ENCODE measurements around the gene CTRB1.
A peak's percentile ranks its signal among the peaks of the same experiment; 100 is the strongest.
"Not testable (repeated sequence)": the region's sequence is repeated elsewhere in the genome, so short reads cannot be mapped to it uniquely, and the experiment has no call there.

Gene CTRB1

DNA sequence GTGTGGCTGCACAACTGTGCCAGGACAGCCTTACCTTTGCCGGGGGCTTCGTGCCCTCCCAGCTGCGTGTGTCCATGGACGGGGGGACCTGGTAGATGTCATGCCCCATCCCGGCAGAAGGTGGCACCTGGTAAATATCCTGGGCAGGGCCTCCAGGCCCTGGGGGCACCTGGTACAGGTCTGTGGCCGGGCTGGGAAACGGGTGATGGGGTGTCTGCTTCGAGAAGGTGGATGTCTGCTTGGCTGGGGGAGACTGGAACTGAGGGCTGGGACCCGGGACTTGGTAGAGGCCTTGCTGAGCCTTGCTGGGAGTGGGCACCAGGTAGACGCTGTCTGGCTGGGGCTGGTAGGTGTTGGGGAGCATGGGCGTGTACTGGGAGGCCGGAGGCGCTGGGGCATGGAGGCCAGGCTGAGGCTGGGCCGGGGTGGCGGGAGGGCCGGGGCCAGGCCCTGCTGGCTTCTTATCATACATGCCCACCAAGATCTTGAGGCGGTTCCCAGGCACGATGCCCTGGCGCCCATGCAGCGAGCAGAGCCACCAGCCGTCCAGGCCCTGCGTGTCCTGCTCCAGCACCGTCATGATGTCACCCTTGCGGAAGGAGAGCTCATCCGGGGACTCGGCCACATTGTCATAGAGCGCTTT, 23.8 kb downstream of the CTRB1 start:
- not testable (repeated sequence) for H3K36me3 Mint-ChIP-seq (ENCODE audit: insufficient read depth); H3K27ac Mint-ChIP-seq (ENCODE audit: low read depth); DNase-seq (ENCODE audit: low spot score in 2 of 2); H3K4me1 Mint-ChIP-seq; ATAC-seq (replicated peaks; ENCODE audit: extremely low read depth, poor library complexity, severe bottlenecking); H3K9me3 Mint-ChIP-seq; H3K4me3 Mint-ChIP-seq
- H3K27me3 Mint-ChIP-seq: peaks cover 24% of the 10 kb centered on the region

DNA sequence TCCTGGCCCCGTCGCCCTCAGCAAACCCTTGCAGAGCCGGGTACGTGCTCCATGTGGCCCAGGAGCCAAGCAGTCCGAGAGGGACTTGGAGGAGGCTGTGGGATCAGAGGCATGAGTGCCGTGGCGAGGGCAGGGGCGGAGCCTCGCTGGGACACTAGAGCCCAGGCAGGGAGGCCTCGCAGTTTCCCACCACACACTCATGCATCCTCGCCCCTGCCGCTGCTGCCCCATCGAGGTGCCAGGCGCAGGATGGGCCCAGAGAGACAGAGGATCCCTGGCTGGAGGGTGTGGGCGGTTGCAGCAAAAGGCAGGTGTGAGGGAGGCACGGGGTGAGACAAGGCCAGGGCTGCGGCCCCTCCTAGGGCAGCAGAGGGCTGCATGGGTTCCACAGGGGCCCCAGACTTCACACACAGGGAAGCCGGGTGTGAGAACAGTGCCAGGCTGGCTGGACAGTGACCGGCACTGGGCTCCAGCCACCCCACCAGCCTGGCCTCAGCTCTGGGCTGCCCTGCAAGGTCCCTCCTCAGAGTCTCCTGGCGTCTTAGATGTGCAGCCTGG, 25.0 kb downstream of the CTRB1 start:
- ATAC-seq (replicated peaks; ENCODE audit: extremely low read depth, poor library complexity, severe bottlenecking): no peak
- Mint-ChIP-seq H3K27me3 (peaks cover 35% of the 10 kb centered on the region), H3K36me3 (ENCODE audit: insufficient read depth) (no peaks in the 10 kb centered on the region), H3K4me3 (no peak overlapping the region), H3K4me1 (peaks cover 6% of the 10 kb centered on the region), H3K9me3 (no peaks in the 10 kb centered on the region), H3K27ac (ENCODE audit: low read depth) (no peak overlapping the region)
- no peak for DNase-seq (ENCODE audit: low spot score in 2 of 2)

DNA sequence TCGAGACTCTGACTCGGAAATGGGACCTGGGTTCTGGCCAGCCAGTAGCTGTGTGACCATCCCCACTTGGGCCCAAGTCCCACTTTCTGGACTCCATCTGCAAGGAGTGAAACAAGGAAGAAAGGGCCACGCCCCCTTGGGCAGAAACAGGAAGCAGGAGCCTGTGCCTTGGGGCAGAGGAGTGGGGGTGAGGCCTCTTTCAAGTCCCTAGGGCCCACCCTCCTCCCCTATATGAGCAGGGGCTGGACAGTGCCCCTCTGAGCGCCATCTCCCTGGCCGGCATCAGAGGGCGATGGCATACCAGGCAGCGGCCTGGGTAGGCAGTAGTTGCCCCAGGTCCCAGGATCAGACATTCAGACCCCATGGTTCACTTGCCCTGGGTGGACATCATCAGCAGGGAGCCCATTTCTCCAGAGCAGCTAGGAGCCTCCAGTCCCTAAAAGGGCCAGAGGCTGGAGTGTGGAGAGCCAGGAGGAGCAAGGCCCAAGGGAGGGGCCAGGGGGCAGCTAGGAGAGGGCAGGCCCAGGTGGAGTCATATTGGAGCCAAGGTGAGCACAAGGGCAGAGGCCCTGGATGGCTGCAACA, 25.5 kb downstream of the CTRB1 start:
- peaks cover 6% of the 10 kb centered on the region for H3K4me1 Mint-ChIP-seq
- ATAC-seq (replicated peaks; ENCODE audit: extremely low read depth, poor library complexity, severe bottlenecking): no peak
- no peak overlapping the region for H3K27ac Mint-ChIP-seq (ENCODE audit: low read depth)
- DNase-seq (ENCODE audit: low spot score in 2 of 2): no peak
- H3K36me3 Mint-ChIP-seq (ENCODE audit: insufficient read depth): no peaks in the 10 kb centered on the region
- no peak overlapping the region for H3K4me3 Mint-ChIP-seq
- H3K9me3 Mint-ChIP-seq: no peaks in the 10 kb centered on the region
- peaks cover 41% of the 10 kb centered on the region for H3K27me3 Mint-ChIP-seq

- ATAC-seq (replicated peaks; ENCODE audit: extremely low read depth, poor library complexity, severe bottlenecking) (no peak), DNase-seq (ENCODE audit: low spot score in 2 of 2) (no peak)
- Mint-ChIP-seq H3K27me3 (peaks cover 44% of the 10 kb centered on the region), H3K9me3 (no peaks in the 10 kb centered on the region), H3K4me3 (no peak overlapping the region), H3K36me3 (ENCODE audit: insufficient read depth) (no peaks in the 10 kb centered on the region), H3K4me1 (peaks cover 6% of the 10 kb centered on the region), H3K27ac (ENCODE audit: low read depth) (no peak overlapping the region)
These were observed 26.3 kb downstream of the CTRB1 start for GRCh38 chr16:75244844-75245758.

DNA sequence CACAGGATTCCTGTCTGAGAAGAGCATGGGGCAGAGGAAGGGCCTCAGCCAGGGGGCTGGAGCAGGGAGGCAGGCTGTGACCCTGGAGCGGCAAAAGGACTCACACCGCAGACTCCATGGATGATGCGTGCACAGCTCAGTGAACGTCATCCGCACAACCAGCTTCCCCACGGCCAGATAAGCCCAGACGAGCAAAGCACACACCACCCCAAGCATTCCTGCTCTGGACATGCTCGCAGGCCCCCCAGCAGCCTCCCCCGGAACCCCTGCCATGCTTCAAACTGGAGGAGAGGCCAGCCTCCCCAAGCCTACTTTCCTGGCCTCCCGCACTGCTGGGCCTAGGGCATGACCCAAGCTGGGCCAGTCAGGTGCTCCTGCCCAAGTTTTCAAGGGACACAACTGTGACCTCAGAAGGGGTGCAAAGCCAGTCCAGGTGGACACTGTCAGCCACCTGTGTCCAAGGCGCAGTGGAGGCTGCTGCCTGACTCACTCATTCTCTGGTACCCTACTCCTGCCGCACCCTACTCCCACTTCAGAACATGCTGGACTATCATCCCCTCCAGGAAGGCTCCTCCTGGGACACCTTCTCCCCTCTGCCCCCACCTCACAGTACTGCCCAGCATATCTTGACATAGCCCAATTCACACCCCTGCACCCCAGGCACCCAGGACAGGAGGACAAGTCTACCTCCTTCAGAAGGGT, 27.9 kb downstream of the CTRB1 start:
- Mint-ChIP-seq H3K9me3 (no peaks in the 10 kb centered on the region), H3K27me3 (peaks cover 51% of the 10 kb centered on the region), H3K4me3 (no peak overlapping the region), H3K4me1 (peaks cover 6% of the 10 kb centered on the region), H3K27ac (ENCODE audit: low read depth) (no peak overlapping the region), H3K36me3 (ENCODE audit: insufficient read depth) (no peaks in the 10 kb centered on the region)
- ATAC-seq (replicated peaks; ENCODE audit: extremely low read depth, poor library complexity, severe bottlenecking): no peak
- no peak for DNase-seq (ENCODE audit: low spot score in 2 of 2)

DNA sequence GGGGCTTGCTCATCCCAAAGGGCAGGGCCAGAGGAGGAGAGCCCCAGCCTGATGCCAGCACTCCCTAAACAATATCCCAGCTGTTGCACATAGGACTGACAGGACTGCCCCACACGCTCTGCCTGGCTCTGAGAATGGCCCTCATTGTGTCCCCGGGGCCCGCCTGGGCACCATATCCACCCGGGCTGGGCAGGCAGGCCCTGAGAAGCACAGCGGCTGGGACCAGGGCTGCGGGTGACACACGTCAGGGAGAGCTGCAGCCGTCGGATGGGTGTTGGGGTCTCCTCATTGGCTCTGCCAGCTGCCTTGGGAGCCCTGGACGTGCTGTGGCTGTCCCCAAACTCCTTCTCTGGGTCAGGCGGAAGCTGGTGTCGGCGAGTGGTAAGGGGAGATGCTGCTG, 28.5 kb downstream of the CTRB1 start:
- H3K27ac Mint-ChIP-seq (ENCODE audit: low read depth): no peak overlapping the region
- no peak overlapping the region for H3K4me3 Mint-ChIP-seq
- peaks cover 6% of the 10 kb centered on the region for H3K4me1 Mint-ChIP-seq
- DNase-seq (ENCODE audit: low spot score in 2 of 2): no peak
- no peaks in the 10 kb centered on the region for H3K36me3 Mint-ChIP-seq (ENCODE audit: insufficient read depth)
- ATAC-seq (replicated peaks; ENCODE audit: extremely low read depth, poor library complexity, severe bottlenecking): no peak
- H3K9me3 Mint-ChIP-seq: no peaks in the 10 kb centered on the region
- H3K27me3 Mint-ChIP-seq: peaks cover 57% of the 10 kb centered on the region

DNA sequence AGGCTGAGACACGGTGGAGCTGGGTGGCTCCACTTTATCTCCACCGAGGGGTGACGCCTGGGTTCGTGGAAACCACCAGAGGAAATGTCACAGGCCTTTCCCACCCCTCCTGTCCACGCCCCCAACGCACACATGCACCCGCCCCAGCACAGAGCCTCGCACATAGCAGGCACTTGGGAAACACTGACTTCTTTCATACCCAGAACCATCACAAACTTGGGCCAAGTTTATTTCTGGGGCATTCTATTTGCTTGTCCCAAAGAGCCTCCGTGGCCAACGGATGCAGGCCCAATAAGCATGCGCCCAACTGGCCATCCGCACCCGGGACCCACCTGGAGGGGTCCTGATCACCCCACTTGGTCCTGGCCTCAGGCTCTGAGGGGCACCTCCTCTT, 29.4 kb downstream of the CTRB1 start:
- Mint-ChIP-seq H3K9me3 (no peaks in the 10 kb centered on the region), H3K27me3 (peaks cover 65% of the 10 kb centered on the region), H3K36me3 (ENCODE audit: insufficient read depth) (no peaks in the 10 kb centered on the region), H3K27ac (ENCODE audit: low read depth) (no peak overlapping the region), H3K4me1 (peaks cover 6% of the 10 kb centered on the region), H3K4me3 (no peak overlapping the region)
- ATAC-seq (replicated peaks; ENCODE audit: extremely low read depth, poor library complexity, severe bottlenecking): no peak
- no peak for DNase-seq (ENCODE audit: low spot score in 2 of 2)

DNA sequence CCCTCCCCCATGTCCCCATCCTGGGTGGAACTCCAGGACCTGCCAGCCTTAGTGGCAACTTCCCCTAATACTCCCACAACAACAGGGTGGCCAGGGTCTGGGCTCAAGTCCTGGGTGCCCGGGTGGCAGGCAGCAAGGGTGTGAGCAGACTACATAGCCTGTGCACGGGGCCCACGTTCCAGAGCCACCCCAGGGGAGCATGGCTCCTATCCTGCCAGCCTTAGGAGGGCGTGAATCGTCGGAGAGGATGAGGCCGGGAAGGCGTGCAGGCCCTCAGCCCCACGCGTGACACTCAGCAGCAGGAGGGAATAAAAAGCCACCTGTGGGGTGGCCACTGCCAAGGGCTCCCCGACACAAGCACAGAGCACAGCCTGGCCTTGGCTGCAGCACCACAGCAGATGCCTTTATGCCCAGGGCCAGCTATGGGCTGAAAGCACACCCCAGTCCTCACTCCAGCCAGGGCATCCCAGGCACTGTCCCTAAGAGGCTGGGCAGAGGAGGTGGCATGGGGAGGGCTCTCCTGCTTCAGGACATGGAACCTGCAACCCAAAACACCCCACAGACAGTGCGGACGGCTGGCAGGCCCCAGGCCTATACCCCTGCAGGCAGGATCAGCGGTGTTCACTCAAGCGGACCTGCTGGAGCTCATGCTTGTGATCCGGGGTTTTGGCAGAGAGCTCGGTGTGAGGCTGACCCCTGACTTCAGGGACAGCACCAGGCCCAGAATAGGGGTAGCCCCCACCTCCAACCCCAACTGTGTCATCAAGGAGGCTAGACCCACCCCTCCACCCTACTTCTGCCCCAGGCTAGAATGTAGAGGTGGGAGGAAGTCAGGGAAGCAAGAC, 30.0 kb downstream of the CTRB1 start:
- H3K4me3 Mint-ChIP-seq: no peak overlapping the region
- peaks cover 6% of the 10 kb centered on the region for H3K4me1 Mint-ChIP-seq
- no peak overlapping the region for H3K27ac Mint-ChIP-seq (ENCODE audit: low read depth)
- no peak for ATAC-seq (replicated peaks; ENCODE audit: extremely low read depth, poor library complexity, severe bottlenecking)
- H3K9me3 Mint-ChIP-seq: no peaks in the 10 kb centered on the region
- DNase-seq (ENCODE audit: low spot score in 2 of 2): no peak
- peaks cover 72% of the 10 kb centered on the region for H3K27me3 Mint-ChIP-seq
- no peaks in the 10 kb centered on the region for H3K36me3 Mint-ChIP-seq (ENCODE audit: insufficient read depth)

DNA sequence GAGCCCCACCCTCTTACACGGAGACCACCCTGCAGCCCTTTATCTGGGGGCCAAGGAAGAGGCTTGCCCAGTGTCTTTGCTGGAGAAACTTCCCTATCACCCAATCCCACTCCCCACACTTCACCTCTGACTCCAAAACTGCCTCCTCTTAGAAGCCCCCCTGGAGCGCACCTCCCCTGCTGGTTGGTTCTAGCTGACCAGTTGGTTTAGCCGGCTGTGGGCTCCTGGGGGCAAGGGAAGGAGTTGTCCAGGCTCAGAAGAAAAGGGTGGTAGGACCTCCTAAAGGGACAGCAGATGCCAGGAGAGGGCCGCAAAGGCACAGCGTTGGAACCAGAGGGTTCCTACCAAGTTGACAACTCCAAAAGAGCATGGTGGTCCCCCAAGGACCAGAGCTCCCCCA, 30.7 kb downstream of the CTRB1 start:
- Mint-ChIP-seq H3K27me3 (peaks cover 78% of the 10 kb centered on the region), H3K36me3 (ENCODE audit: insufficient read depth) (no peaks in the 10 kb centered on the region), H3K9me3 (no peaks in the 10 kb centered on the region), H3K4me3 (no peak overlapping the region), H3K27ac (ENCODE audit: low read depth) (no peak overlapping the region), H3K4me1 (peaks cover 6% of the 10 kb centered on the region)
- DNase-seq (ENCODE audit: low spot score in 2 of 2) (no peak), ATAC-seq (replicated peaks; ENCODE audit: extremely low read depth, poor library complexity, severe bottlenecking) (no peak)

DNA sequence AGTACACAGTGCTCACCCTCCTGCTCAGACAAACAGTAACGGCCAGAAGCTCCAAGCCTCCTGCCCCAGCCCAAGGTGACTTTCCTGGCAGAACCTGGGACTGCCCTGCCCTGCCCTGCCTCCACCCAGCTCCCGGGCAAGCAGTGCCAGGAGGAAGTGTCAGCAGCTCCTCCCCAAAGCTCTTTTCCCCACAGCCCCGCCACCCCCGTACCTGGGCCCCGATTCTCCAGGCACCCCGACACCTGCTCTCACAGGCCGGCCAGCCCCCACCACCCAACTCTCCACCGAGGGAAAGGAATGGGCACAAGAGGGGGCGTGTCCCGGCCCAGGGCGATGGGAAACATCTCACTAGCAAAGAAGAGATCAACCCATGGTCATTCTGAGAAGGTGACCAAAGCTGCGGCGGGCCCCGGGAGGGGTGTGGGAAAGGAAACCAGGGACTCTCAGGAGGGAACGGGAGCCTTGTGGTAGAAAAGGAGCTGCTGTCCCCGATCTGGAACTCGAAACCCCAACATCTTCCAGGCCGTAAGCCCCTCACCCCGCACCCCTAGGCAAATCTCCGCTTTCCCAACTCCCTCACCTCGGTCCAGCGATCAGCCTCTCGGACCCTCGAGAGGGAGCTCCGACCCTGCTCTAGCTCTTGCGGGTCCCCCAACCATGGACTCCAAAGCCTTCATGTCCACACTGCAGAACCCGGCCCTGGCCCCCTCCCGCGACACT, 31.5 kb downstream of the CTRB1 start:
- Mint-ChIP-seq H3K27me3 (peaks cover 87% of the 10 kb centered on the region), H3K27ac (ENCODE audit: low read depth) (no peak overlapping the region), H3K9me3 (no peaks in the 10 kb centered on the region), H3K4me1 (peaks cover 6% of the 10 kb centered on the region), H3K36me3 (ENCODE audit: insufficient read depth) (no peaks in the 10 kb centered on the region), H3K4me3 (peak overlapping the region; percentile 18)
- ATAC-seq (replicated peaks; ENCODE audit: extremely low read depth, poor library complexity, severe bottlenecking): no peak
- no peak for DNase-seq (ENCODE audit: low spot score in 2 of 2)

- no peak overlapping the region for H3K4me3 Mint-ChIP-seq
- peaks cover 89% of the 10 kb centered on the region for H3K27me3 Mint-ChIP-seq
- H3K9me3 Mint-ChIP-seq: no peaks in the 10 kb centered on the region
- DNase-seq (ENCODE audit: low spot score in 2 of 2): no peak
- no peak for ATAC-seq (replicated peaks; ENCODE audit: extremely low read depth, poor library complexity, severe bottlenecking)
- peaks cover 6% of the 10 kb centered on the region for H3K4me1 Mint-ChIP-seq
- H3K36me3 Mint-ChIP-seq (ENCODE audit: insufficient read depth): no peaks in the 10 kb centered on the region
- no peak overlapping the region for H3K27ac Mint-ChIP-seq (ENCODE audit: low read depth)
These were observed 32.1 kb downstream of the CTRB1 start for GRCh38 chr16:75250809-75251279.

All from central memory CD8-positive, alpha-beta T cell (primary cell).